ENCODE results near the gene SPPL2B. TPM values are rescaled to one million over a fixed set of nuclear protein-coding genes. Genes with fewer than 3 reads are reported as not detected.
"Not testable (repeated sequence)": the region's sequence is repeated elsewhere in the genome, so short reads cannot be mapped to it uniquely, and the experiment has no call there.

Gene SPPL2B
- total RNA-seq, 1 experiment from 2014 or later: 9.3 TPM

GRCh38 chr19:2381148-2381820, 52.8 kb downstream of the SPPL2B start:
- DNase-seq (ENCODE audit: low spot score): no peak

- DNase-seq (ENCODE audit: low spot score): no peak
Measured at GRCh38 chr19:2382530-2383222, 54.2 kb downstream of the SPPL2B start.

DNA sequence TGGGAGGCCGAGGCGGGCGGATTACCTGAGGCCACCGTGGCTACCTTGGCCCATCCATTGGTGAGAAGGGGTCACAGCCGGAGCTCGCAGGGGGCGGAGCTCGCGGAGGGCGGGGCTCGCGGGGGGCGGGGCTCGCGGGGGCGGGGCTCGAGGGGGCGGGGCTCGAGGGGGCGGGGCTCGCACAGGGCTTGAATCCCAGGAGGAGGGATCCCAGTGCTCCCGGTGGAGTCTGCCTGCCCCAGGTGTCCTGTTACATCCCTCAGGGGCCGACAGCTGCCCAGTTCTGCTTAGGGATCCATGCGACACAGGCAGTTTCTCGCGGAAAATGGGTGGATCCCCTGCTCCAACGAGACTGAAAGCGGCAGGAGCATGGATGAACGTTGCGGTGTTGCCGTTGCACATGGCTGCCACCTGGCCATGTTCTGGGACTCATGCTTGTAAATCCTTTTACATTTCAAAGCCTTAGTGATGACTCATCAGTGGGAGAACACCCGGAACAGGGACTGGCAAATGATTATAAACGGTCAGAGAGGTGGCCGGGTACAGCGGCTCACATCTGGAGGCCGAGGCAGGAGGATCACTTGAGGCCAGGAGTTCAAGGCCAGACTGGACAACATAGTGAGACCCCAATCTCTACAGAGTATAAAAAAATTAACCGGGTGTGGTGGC, 56.7 kb downstream of the SPPL2B start:
- peak; percentile 96 for DNase-seq (ENCODE audit: low spot score)

DNA sequence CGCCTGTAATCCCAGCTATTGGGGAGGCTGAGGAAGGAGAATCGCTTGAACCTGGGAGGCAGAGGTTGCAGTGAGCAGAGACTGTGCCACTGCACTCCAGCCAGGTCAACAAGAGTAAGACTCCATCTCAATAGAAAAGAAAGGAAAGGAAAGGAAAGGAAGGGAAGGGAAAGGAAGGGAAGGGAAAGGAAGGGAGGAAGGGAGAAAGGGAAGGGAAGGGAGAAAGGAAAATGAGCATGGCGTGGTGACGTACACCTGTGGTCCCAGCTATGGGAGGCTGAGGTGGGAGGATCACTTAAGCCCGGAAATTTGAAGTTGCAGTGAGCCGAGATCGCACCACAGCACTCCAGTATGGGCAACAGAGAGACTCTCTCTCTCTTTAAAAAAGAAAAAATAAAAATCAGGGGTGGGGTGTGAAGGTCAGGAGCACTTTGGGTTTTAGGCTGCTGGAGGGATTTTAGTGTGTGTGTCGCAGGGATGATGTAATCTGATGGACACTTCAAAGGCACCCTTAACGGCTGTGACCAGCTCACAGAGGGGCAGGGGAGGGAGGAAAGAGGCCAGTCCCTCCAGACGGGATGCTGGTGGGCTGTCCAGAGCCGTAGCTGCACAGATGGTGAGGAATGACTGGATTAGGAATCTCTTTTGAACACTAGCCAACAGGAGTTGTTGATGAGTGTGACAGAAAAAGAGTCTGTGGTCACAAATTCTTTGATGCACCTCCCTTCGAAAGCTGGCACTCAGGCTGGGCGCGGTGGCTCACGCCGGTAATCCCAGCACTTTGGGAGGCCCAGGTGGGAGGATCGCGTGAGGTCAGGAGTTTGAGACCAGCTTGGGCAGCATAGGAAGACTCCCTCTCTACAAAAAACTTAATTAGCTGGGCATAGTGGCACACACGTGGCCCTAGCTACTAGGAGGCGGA, 59.1 kb downstream of the SPPL2B start:
- DNase-seq (ENCODE audit: low spot score): no peak

- no peak for DNase-seq (ENCODE audit: low spot score)
Measured at GRCh38 chr19:2389594-2389993, 61.1 kb downstream of the SPPL2B start.

- peak; percentile 65 for DNase-seq (ENCODE audit: low spot score)
Measured at GRCh38 chr19:2391118-2391725, 62.7 kb downstream of the SPPL2B start.

- no peak for DNase-seq (ENCODE audit: low spot score)
Measured at GRCh38 chr19:2392366-2392765, 63.9 kb downstream of the SPPL2B start.

- not testable (repeated sequence) for DNase-seq (ENCODE audit: low spot score)
Measured at GRCh38 chr19:2392899-2393298, 64.4 kb downstream of the SPPL2B start.

DNA sequence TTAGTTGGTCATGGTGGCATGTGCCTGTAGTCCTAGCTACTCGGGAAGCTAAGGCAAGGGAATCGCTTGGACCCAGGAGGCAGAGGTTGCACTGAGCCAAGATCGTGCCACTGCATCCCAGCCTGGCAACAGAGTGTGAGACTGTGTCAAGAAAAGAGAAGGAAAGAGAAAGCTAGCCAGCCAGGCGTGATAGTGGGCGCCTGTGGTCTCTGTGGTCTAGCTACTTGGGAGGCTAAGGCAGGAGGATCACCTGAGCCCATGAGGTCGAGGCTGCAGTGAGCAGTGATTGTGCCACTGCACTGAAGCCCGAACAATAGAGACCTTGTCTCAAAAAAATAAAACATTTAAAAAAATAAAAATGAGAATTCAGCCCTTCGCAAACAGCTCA, 65.6 kb downstream of the SPPL2B start:
- no peak for DNase-seq (ENCODE audit: low spot score)

DNA sequence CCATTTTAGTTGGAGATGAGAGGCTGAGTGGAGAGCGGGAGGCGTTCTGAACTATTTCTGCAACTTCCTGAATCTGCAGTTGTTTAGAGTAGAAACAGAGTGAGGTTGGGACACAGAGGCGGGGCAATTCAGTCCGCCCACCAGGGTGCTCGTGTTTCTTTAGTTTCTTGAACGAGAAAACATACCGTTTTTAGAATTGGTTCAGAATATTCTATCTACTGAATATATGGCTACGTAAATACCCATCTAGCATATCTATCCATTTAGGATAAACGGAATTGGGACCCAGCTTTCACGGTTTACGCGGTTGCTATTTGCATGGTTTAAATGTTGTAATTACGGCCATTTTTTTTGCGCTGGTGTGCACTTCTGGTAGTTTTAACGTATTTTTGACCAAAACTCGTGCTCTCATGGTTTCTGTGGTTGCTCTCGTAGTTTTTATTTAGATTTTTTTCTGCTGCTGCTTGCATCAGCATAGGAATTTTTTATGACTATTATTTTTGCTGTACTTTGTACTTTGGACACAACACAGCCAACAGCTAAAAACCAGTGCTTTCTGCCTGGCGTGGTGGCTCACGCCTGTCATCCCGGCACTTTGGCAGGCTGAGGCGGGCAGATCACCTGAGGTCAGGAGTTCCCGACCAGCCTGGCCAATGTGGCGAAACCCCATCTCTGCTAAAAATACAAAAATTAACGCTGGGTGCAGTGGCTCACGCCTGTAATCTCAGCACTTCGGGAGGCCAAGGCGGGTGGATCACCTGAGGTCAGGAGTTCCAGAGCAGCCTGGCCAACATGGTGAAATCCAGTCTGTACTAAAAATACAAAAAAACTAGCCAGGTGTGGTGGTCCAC, 66.2 kb downstream of the SPPL2B start:
- DNase-seq (ENCODE audit: low spot score): no peak

GRCh38 chr19:2395293-2395829, 66.9 kb downstream of the SPPL2B start:
- DNase-seq (ENCODE audit: low spot score): not testable (repeated sequence)

DNA sequence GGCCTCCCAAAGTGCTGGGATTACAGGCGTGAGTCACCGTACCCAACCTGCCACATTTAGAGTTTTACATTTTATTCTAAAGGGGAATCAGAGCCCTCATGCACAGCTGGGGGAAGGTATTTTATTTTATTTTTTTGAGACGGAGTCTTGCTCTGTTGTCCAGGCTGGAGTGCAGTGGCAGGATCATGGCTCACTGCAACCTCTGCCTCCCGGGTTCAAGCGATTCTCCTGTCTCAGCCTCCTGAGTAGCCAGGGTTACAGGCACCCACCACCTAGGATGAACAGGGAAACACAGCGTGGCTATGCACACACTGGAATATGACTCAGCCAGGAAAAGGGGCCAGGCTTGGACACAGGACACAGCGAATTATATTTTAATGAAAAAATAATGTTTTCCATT, 68.7 kb downstream of the SPPL2B start:
- not testable (repeated sequence) for DNase-seq (ENCODE audit: low spot score)

DNA sequence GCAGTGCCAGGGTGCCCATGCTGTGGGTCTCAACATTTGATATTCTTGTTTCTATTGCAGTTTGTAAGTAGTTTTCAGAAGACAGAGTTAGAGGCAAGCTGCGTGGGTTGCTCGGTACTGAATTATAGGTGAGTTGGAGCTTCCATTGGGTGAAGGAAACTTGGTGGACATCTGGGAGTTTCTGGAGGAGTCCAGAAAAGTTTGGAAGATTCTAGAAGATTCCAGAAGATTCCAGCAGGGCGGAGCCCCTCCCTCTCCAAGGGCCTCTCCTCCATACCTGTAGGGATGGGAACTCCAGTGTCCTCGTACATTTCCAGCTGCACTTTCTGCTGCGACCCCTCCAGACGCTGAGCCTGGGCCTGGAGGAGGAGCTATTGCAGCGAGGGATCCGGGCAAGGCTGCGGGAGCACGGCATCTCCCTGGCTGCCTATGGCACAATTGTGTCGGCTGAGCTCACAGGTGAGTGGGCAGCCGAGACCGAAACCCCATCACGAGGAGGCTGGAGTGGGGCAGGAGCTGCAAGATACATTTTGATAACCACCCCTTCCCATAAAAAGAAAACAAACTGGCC, 70.3 kb downstream of the SPPL2B start:
- DNase-seq (ENCODE audit: low spot score): no peak

GRCh38 chr19:2399582-2399981, 71.1 kb downstream of the SPPL2B start:
- DNase-seq (ENCODE audit: low spot score): no peak

Other genes starting within 250 kb of the SPPL2B start
- gene MOB3A, start 232.4 kb upstream of the SPPL2B start, total RNA-seq (2014; rRNA removed; shearing (Covaris generic)): 3.8 and 9.0 TPM in 2 replicates
- gene IZUMO4, start 231.8 kb upstream of the SPPL2B start, total RNA-seq (2014; rRNA removed; shearing (Covaris generic)): 1.3 and 4.2 TPM in 2 replicates
- gene AP3D1, start 177.1 kb upstream of the SPPL2B start, total RNA-seq (2014; rRNA removed; shearing (Covaris generic)): 51.0 and 60.4 TPM in 2 replicates
- gene DOT1L, start 164.8 kb upstream of the SPPL2B start, total RNA-seq (2014; rRNA removed; shearing (Covaris generic)): 1.5 and 6.8 TPM in 2 replicates
- gene PLEKHJ1, start 92.4 kb upstream of the SPPL2B start, total RNA-seq (2014; rRNA removed; shearing (Covaris generic)): 45.1 and 50.8 TPM in 2 replicates
- gene SF3A2, start 91.9 kb upstream of the SPPL2B start, total RNA-seq (2014; rRNA removed; shearing (Covaris generic)): 10.8 and 13.3 TPM in 2 replicates
- gene AMH, start 79.4 kb upstream of the SPPL2B start, total RNA-seq (2014; rRNA removed; shearing (Covaris generic)): 0.68 and 1.0 TPM in 2 replicates
- 0.66 TPM in 1 of 2 replicates, not detected in the other for gene JSRP1, start 72.3 kb upstream of the SPPL2B start, total RNA-seq (2014; rRNA removed; shearing (Covaris generic))
- 0.06 TPM in 1 of 2 replicates, not detected in the other for gene PEAK3, start 46.5 kb upstream of the SPPL2B start, total RNA-seq (2014; rRNA removed; shearing (Covaris generic))
- 0.02 TPM in 1 of 2 replicates, not detected in the other for gene LINGO3, start 20.5 kb upstream of the SPPL2B start, total RNA-seq (2014; rRNA removed; shearing (Covaris generic))
- gene LSM7, start 98 bp upstream of the SPPL2B start, total RNA-seq (2014; rRNA removed; shearing (Covaris generic)): 235 and 259 TPM in 2 replicates
- gene TMPRSS9, start 31.6 kb downstream of the SPPL2B start, total RNA-seq (2014; rRNA removed; shearing (Covaris generic)): 0.45 TPM in 1 of 2 replicates, not detected in the other
- gene TIMM13, start 98.9 kb downstream of the SPPL2B start, total RNA-seq (2014; rRNA removed; shearing (Covaris generic)): 39.9 and 40.8 TPM in 2 replicates
- gene LMNB2, start 128.3 kb downstream of the SPPL2B start, total RNA-seq (2014; rRNA removed; shearing (Covaris generic)): 64.3 and 86.4 TPM in 2 replicates
- gene GADD45B, start 147.4 kb downstream of the SPPL2B start, total RNA-seq (2014; rRNA removed; shearing (Covaris generic)): 14.3 and 82.3 TPM in 2 replicates

Measured in H4 (cell line).